ENCODE measurements around the gene RSRP1. TPM values are rescaled to one million over a fixed set of nuclear protein-coding genes. Genes with fewer than 3 reads are reported as not detected.

RSRP1 gene
- total and polyA plus RNA-seq, 2 experiments from 2014 or later = 91.4 to 93.7 TPM

- Mint-ChIP-seq H3K27me3 (ENCODE audit: insufficient read depth, low read depth, poor library complexity) (peaks cover 11% of the 10 kb centered on the region), H3K9me3 (no peaks in the 10 kb centered on the region; the same call in 1 of the 3 replicates), H3K36me3 (ENCODE audit: low read depth) (peaks cover 54% of the 10 kb centered on the region), H3K4me1 (peaks cover 12% of the 10 kb centered on the region), H3K27ac (peak overlapping the region; percentile 97), H3K4me3 (peak overlapping the region; percentile 89)
- no peak overlapping the region for H3K27ac ChIP-seq (ENCODE audit: low read depth)
- H3K36me3 ChIP-seq (ENCODE audit: insufficient read depth) = peaks cover 34% of the 10 kb centered on the region
- no peaks in the 10 kb centered on the region for H3K9me2 ChIP-seq (ENCODE audit: insufficient read depth)
- peaks cover 4% of the 10 kb centered on the region; the same call in 1 of the 2 replicates for H3F3A ChIP-seq (replicated peaks; ENCODE audit: low read depth)
- H3K27me3 ChIP-seq (ENCODE audit: insufficient read depth) = no peaks in the 10 kb centered on the region
- peak overlapping the region; percentile 75 for H3K4me3 ChIP-seq
- DNase-seq (ENCODE audit: low spot score) = peak; percentile 63
- H2AFZ ChIP-seq = 0 out of 2 replicates have a peak overlapping the region, but pooled peaks have one; percentile 45
- H3K79me2 ChIP-seq (replicated peaks; ENCODE audit: insufficient read depth) = peaks cover 31% of the 10 kb centered on the region
- H3K4me2 ChIP-seq = peak overlapping the region; percentile 73
- H3K4me1 ChIP-seq (ENCODE audit: insufficient read depth) = no peaks in the 10 kb centered on the region; the same call in 1 of the 2 replicates
- ATAC-seq = peak; percentile 6; the same call in 1 of the 3 replicates
- peaks cover 4% of the 10 kb centered on the region for H4K20me1 ChIP-seq (replicated peaks; ENCODE audit: insufficient read depth)
- TF ChIP-seq NANOG (IDR thresholded peaks at IDR 0.05; ENCODE audit: borderline replicate concordance) (no peak), POLR2AphosphoS5 (IDR thresholded peaks at IDR 0.05; ENCODE audit: low read depth) (peak; percentile 42; the same call in 1 of the 2 replicates)
Observed at GRCh38 chr1:25245809-25246599, 1.2 kb downstream of the RSRP1 start.

DNA sequence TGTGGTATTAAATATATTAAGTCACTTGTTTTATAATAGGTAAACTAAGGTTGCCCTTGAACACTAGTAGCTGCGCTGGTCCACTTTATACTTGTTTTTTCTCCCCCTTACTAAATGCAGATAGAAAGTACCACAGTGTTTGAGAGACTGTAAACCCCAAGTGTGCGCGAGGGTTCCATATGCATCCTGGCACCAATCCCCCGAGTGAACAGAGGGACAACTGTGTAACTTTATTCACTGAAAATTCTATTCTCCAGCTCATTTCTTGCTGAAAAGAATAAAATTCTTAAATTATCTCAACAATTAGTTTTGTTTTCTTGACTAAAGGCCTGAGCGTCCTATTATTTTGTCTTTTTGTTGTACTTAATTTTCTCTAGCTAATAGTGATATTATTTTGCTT, 1.9 kb downstream of the RSRP1 start:
- H3K27ac ChIP-seq (ENCODE audit: low read depth) = no peak overlapping the region
- peak overlapping the region; percentile 79; the same call in 1 of the 2 replicates for H3K27ac Mint-ChIP-seq
- H3K36me3 Mint-ChIP-seq (ENCODE audit: low read depth) = peaks cover 54% of the 10 kb centered on the region

DNA sequence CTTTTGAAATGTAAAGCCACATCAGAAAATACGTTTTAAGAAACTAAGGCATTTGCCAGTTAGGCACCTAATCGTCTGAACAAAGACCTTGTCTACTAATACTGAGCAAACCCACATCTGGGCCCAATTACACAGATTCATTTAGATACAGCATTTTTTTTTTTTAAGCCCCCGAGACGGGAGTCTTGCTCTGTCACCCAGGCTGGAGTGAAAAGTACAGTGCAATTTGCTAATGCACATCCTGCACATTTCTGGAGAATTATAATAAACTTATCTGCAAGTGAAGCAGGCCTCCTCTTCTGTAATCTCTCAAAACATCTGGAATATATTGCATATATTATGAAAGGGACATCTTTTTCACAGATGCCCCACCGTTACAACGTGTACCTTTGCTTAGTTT, 3.3 kb downstream of the RSRP1 start:
- no peak overlapping the region for H3K27ac Mint-ChIP-seq
- ATAC-seq = no peak
- TF ChIP-seq EZH2 (IDR thresholded peaks at IDR 0.05; ENCODE audit: low read depth, unreplicated experiment) = no peak
- TF ChIP-seq, protein P1, sequence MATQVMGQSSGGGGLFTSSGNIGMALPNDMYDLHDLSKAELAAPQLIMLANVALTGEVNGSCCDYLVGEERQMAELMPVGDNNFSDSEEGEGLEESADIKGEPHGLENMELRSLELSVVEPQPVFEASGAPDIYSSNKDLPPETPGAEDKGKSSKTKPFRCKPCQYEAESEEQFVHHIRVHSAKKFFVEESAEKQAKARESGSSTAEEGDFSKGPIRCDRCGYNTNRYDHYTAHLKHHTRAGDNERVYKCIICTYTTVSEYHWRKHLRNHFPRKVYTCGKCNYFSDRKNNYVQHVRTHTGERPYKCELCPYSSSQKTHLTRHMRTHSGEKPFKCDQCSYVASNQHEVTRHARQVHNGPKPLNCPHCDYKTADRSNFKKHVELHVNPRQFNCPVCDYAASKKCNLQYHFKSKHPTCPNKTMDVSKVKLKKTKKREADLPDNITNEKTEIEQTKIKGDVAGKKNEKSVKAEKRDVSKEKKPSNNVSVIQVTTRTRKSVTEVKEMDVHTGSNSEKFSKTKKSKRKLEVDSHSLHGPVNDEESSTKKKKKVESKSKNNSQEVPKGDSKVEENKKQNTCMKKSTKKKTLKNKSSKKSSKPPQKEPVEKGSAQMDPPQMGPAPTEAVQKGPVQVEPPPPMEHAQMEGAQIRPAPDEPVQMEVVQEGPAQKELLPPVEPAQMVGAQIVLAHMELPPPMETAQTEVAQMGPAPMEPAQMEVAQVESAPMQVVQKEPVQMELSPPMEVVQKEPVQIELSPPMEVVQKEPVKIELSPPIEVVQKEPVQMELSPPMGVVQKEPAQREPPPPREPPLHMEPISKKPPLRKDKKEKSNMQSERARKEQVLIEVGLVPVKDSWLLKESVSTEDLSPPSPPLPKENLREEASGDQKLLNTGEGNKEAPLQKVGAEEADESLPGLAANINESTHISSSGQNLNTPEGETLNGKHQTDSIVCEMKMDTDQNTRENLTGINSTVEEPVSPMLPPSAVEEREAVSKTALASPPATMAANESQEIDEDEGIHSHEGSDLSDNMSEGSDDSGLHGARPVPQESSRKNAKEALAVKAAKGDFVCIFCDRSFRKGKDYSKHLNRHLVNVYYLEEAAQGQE (IDR thresholded peaks at IDR 0.05; ENCODE audit: unreplicated experiment) = no peak
- no peak for TF ChIP-seq JUNB (IDR thresholded peaks at IDR 0.05; ENCODE audit: unreplicated experiment)
- TF ChIP-seq EZH2phosphoT487 (IDR thresholded peaks at IDR 0.05; ENCODE audit: unreplicated experiment) = no peak
- TF ChIP-seq NANOG (IDR thresholded peaks at IDR 0.05; ENCODE audit: borderline replicate concordance) = no peak
- no peak for TF ChIP-seq STAT1 (IDR thresholded peaks at IDR 0.05; ENCODE audit: unreplicated experiment)
- TF ChIP-seq, protein P2, sequence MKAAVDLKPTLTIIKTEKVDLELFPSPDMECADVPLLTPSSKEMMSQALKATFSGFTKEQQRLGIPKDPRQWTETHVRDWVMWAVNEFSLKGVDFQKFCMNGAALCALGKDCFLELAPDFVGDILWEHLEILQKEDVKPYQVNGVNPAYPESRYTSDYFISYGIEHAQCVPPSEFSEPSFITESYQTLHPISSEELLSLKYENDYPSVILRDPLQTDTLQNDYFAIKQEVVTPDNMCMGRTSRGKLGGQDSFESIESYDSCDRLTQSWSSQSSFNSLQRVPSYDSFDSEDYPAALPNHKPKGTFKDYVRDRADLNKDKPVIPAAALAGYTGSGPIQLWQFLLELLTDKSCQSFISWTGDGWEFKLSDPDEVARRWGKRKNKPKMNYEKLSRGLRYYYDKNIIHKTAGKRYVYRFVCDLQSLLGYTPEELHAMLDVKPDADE (IDR thresholded peaks at IDR 0.05) = no peak
- no peak for TF ChIP-seq ZNF331 (CRISPR knock-in tag; IDR thresholded peaks at IDR 0.05; ENCODE audit: low read depth)
- no peak for TF ChIP-seq CTCF (conservative IDR thresholded peaks at IDR 0.05; ENCODE audit: low read depth in 2 of 2)
- TF ChIP-seq ZNF114 (CRISPR knock-in tag; IDR thresholded peaks at IDR 0.05) = no peak

More for the DNA sequence above, 1.9 kb downstream of the RSRP1 start:
- peaks cover 31% of the 10 kb centered on the region for H3K79me2 ChIP-seq (replicated peaks; ENCODE audit: insufficient read depth)
- H4K20me1 ChIP-seq (replicated peaks; ENCODE audit: insufficient read depth) = peaks cover 4% of the 10 kb centered on the region
- H3K9me2 ChIP-seq (ENCODE audit: insufficient read depth) = no peaks in the 10 kb centered on the region
- H3K4me2 ChIP-seq = peak overlapping the region; percentile 73
- Mint-ChIP-seq H3K4me3 (peak overlapping the region; percentile 89), H3K27me3 (ENCODE audit: insufficient read depth, low read depth, poor library complexity) (peaks cover 15% of the 10 kb centered on the region), H3K9me3 (no peaks in the 10 kb centered on the region; the same call in 1 of the 3 replicates), H3K4me1 (peaks cover 12% of the 10 kb centered on the region)
- H3F3A ChIP-seq (replicated peaks; ENCODE audit: low read depth) = peaks cover 9% of the 10 kb centered on the region
- peak overlapping the region; percentile 75 for H3K4me3 ChIP-seq
- no peaks in the 10 kb centered on the region for H3K27me3 ChIP-seq (ENCODE audit: insufficient read depth)
- ATAC-seq (no peak), DNase-seq (ENCODE audit: low spot score) (no peak)
- TF ChIP-seq CREB1 (CRISPR knock-in tag; IDR thresholded peaks at IDR 0.05; ENCODE audit: low read depth) = no peak
- H3K36me3 ChIP-seq (ENCODE audit: insufficient read depth) = peaks cover 34% of the 10 kb centered on the region
- no peak overlapping the region for H2AFZ ChIP-seq
- peaks cover 6% of the 10 kb centered on the region for H3K4me1 ChIP-seq (ENCODE audit: insufficient read depth)

More for the DNA sequence above, 3.3 kb downstream of the RSRP1 start:
- no peak overlapping the region for H3K27ac ChIP-seq (ENCODE audit: low read depth)
- H3F3A ChIP-seq (replicated peaks; ENCODE audit: low read depth) = peaks cover 15% of the 10 kb centered on the region
- peaks cover 54% of the 10 kb centered on the region for H3K36me3 Mint-ChIP-seq (ENCODE audit: low read depth)
- peaks cover 4% of the 10 kb centered on the region for H4K20me1 ChIP-seq (replicated peaks; ENCODE audit: insufficient read depth)
- H2AFZ ChIP-seq = no peak overlapping the region
- peaks cover 10% of the 10 kb centered on the region for H3K4me1 ChIP-seq (ENCODE audit: insufficient read depth)
- peaks cover 12% of the 10 kb centered on the region for H3K4me1 Mint-ChIP-seq
- H3K27me3 Mint-ChIP-seq (ENCODE audit: insufficient read depth, low read depth, poor library complexity) = peaks cover 19% of the 10 kb centered on the region
- peaks cover 31% of the 10 kb centered on the region for H3K79me2 ChIP-seq (replicated peaks; ENCODE audit: insufficient read depth)
- H3K4me3 ChIP-seq = no peak overlapping the region
- H3K4me3 Mint-ChIP-seq = no peak overlapping the region
- no peaks in the 10 kb centered on the region for H3K27me3 ChIP-seq (ENCODE audit: insufficient read depth)
- no peak for DNase-seq (ENCODE audit: low spot score)
- H3K36me3 ChIP-seq (ENCODE audit: insufficient read depth) = peaks cover 34% of the 10 kb centered on the region
- H3K4me2 ChIP-seq = no peak overlapping the region
- no peaks in the 10 kb centered on the region; the same call in 1 of the 3 replicates for H3K9me3 Mint-ChIP-seq
- H3K9me2 ChIP-seq (ENCODE audit: insufficient read depth) = no peaks in the 10 kb centered on the region
